T-helper 1 cell treated with Interleukin-12 subunit alpha and Interleukin-12 subunit beta and Interleukin-4 antibody, amounts not matched to agents 30 ng/mL and 1 ng/mL, for 36 hours (primary cell): ENCODE data around the gene METAP1. TPM values are rescaled to one million over a fixed set of nuclear protein-coding genes. Genes with fewer than 3 reads are reported as not detected.
"Not testable (repeated sequence)": the region's sequence is repeated elsewhere in the genome, so short reads cannot be mapped to it uniquely, and the experiment has no call there.

ENCODE experiments used
- intact Hi-C: fragments of 100-400 bp; cut with micrococcal nuclease; formaldehyde crosslinking; loops from one replicate; pipeline ENCODE4 v1.15.1; 2024
- total RNA-seq: library from RNA; stranded (reverse); gene quantifications from 2 replicates; pipeline ENCODE4 v1.2.3, GENCODE V29; 2022

The METAP1 gene
- total RNA-seq, 1 donor from 2014 or later = 47.3 TPM

DNA sequence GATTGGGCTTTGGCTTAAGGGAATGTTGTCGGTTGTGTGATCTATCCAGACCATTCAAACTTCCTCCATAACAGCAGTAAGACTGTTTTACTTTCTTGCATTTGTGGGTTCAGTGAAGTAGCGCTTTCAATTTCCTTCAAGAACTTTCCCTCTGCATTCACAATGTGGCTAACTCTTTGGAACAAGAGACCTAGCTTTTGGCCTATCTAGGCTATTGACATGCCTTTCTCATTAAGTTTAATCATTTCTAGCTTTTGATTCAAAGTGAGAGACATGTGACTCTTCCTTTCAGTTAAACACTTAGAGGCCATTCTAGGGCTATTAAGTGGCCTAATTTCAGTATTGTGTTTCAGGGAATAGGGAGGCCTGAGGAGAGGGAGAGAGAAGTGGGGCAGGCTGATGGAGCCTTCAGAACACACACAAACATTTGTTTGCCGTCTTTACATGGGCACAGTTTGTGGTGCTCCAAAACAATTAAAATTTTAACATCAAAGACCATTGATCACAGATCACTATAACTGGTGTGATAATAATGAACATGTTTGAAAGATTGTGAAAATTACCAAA, 59.0 kb downstream of the METAP1 start:
- intact Hi-C loops = loop anchor here (2.0 to 5.0 kb wide), 2 partner anchors 392 to 607 kb away; no protein-coding TSS in a partner anchor

- intact Hi-C loops = loop anchor here (5.0 kb wide), 1 partner anchor 796 kb away; the partner anchor contains the start of gene RAP1GDS1
These were observed 62.7 kb downstream of the METAP1 start for GRCh38 chr4:99058228-99058627.

- intact Hi-C loops = loop anchor here (5.0 kb wide), 1 partner anchor 797 kb away; the partner anchor contains the start of gene RAP1GDS1
These were observed 64.0 kb downstream of the METAP1 start for GRCh38 chr4:99059550-99059949.

DNA sequence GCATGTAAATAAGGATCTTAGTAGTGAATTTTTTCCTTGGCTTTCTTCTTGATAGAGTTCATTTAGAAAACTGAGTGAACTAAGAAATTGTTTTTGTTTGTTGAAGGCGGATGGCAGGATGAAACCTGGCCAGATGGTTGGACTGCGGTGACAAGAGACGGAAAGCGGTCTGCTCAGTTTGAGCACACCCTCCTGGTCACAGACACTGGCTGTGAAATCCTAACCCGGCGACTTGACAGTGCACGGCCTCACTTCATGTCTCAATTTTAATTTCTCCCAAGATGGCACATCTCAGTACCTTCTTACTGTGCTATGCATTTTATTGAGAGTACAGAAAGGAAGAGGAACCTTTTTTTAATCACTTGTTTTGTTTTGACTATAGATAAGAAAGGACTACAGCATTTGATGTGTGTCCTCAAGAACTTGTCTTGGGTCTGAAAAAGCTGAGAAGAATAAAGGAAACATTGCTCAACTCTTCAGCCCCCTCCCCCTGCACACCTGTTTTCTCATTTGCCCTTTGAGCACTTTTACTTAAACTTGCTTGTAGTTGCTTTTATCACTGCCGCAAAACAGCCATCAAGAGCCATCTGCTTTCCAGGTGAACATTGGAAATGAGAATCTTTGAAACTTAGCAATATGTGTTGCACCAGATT, 65.7 kb downstream of the METAP1 start:
- intact Hi-C loops = no loop called here

GRCh38 chr4:99062120-99062519, 66.6 kb downstream of the METAP1 start:
- intact Hi-C loops = no loop called here

GRCh38 chr4:99065521-99065920, 70.0 kb downstream of the METAP1 start:
- intact Hi-C loops = not testable (repeated sequence)

DNA sequence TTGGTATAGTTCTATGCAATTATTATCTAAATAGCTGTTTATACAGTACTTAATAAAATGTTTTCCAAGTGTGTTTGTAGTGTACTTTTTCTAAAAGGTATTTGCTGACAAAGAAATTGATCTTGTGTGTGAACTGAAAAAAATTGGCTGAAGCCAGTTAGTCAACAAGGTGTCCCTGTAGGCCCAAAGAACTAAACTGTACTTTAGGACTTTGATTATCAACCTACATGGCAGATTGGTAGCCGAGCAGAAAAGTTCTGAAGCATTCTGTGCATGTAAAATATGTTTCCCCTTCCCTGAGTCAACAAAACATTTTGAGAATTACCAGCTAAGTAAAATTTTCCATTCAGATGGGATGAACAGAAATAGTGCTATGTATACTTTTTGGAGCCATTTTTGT, 72.1 kb downstream of the METAP1 start:
- intact Hi-C loops = no loop called here

- intact Hi-C loops = no loop called here
These were observed 75.6 kb downstream of the METAP1 start for GRCh38 chr4:99071159-99071558.

- intact Hi-C loops = no loop called here
These were observed 79.3 kb downstream of the METAP1 start for GRCh38 chr4:99074816-99075215.

DNA sequence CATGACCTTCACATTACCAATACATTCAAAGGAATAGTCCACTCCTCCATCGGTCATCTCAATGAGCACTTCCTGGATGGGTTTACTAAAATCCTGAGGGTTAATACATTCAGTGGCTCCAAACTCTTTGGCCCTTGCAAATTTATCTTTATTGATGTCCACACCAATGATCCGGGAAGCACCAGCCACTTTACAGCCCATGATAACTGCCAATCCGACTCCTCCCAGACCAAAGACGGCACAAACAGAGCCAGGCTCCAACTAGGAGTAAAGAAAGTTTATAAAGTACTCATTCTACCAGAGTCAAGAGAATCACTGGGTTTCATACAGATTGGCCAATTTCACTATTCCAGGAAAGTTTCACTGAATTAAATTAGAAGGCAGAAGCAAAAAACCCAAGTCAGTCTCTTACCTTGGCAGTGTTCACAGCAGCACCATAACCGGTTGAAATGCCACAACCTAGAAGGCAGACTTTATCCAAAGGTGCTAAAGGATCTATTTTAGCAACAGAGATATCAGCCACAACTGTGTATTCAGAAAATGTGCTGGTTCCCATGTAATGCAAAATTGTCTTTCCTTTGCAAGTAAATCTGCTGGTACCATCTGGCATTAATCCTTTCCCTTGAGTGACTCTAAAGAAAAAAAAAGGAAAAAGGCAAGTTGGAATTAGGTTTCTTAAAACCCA, 80.9 kb downstream of the METAP1 start:
- intact Hi-C loops = no loop called here

DNA sequence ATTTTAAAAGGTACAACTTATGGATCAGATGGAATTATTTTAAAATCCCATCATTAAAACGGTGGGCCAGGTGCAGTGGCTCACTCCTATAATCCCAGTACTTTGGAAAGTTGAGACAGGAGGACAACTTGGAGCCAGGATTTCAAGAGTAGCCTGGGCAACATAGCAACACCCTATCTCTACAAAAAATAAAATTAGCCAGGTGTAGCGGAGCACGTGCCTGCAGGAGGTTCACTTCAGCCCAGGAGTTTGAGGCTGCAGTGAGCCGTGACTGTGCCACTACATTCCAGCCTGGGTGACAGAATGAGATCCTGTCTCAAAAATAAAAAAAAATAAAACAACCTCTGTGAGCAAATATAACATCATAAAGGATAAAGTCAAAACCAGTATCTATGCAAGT, 81.7 kb downstream of the METAP1 start:
- intact Hi-C loops = no loop called here

- intact Hi-C loops = no loop called here
These were observed 82.8 kb downstream of the METAP1 start for GRCh38 chr4:99078336-99078735.

DNA sequence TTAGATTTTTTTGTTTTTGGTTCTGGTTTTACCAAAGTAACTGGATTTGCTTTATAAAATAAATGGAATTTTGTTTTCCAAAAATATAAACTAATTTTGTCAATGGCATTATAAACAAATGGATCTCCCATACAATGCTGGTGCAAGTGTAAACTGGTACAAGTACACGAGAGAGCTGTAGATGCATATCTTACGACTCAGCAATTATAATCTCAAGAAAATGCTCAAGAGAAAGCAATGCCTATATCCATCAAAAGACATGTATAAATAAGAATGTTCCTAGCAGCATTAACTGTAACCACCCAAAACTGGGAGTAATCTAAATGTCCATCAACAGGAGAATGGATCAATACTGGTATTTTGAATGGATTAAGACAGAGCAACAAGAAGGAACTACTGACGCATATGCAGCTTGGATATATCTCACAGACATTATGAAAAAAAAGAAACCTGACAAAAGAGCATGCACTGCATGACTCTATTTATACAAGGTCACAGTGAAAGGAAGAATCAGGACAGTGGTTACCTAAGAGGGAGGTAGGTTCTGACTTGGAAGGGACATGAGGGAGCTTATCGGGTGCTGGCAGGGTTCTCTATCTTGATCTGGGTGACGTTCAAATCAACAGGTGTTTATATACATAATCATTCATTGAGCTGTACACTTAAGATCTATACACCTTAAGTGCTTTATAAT, 83.6 kb downstream of the METAP1 start:
- intact Hi-C loops = no loop called here

- intact Hi-C loops = no loop called here
These were observed 84.2 kb downstream of the METAP1 start for GRCh38 chr4:99079625-99080295.

DNA sequence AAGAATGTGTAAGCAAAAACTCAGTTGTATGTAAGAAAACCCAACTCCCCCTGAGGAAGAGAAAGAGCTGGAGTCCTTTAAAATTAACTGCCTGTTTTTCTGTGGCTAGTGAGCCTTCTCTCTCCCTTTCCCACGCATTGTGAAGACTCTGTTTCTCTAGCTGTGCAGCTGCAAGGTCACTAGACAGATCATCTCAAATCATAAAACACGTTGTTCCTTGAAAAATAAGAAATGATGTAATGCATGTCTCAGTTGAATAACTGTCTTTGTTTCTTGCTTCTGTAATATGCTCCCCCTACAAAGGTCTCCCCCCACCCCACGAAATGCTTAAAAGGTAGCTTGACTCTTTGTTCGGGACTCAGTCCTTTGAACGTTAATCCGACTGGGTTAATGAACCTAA, 85.3 kb downstream of the METAP1 start:
- intact Hi-C loops = not testable (repeated sequence)

- intact Hi-C loops = no loop called here
These were observed 86.7 kb downstream of the METAP1 start for GRCh38 chr4:99082192-99082591.

GRCh38 chr4:99084595-99084994, 89.1 kb downstream of the METAP1 start:
- intact Hi-C loops = no loop called here

- intact Hi-C loops = loop anchor here (1.0 to 5.0 kb wide), 13 partner anchors 32 to 945 kb away; partner anchors contain the start of genes EIF4E, H2AZ1, METAP1 and RAP1GDS1
These were observed 92.5 kb downstream of the METAP1 start for GRCh38 chr4:99088023-99088449.

GRCh38 chr4:99088481-99089365, 93.2 kb downstream of the METAP1 start, which contains the start of gene ADH5:
TSS of gene ADH5 (minus strand) at chr4:99088788. CDS start at chr4:99088700, 88 bp downstream.
- intact Hi-C loops = loop anchor here (1.0 to 5.0 kb wide), 13 partner anchors 32 to 945 kb away; partner anchors contain the start of genes EIF4E, H2AZ1, METAP1 and RAP1GDS1
